ENCODE results near the gene CHAT. TPM values are rescaled to one million over a fixed set of nuclear protein-coding genes. Genes with fewer than 3 reads are reported as not detected.

The CHAT gene
- total RNA-seq, 1 donor from 2014 or later: not detected

- peaks cover 3% of the 10 kb centered on the region for H3K27me3 Mint-ChIP-seq (ENCODE audit: insufficient read depth, low read depth)
These were observed 82.5 kb downstream of the CHAT start for GRCh38 chr10:49696311-49696710.

DNA sequence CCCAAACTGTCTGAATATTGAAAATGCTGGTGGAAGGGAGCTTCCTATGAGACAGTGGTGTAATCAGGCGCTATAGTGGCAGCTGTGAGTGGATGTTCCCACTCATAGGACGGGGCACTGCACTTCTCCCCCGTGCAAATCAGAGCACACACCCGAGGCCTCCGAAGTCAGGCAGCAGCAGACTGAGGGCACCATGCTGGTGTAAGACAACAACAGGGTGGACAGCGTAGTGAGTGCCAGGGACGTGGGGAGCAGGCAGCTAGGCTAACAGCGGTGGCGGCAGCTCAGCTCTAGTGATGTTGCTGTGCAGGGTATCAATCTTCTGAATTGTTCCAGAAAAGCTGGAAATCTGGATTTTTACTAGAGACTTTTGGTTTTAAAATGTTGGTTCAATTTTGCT is 84.8 kb downstream of the CHAT start:
- H3K27me3 Mint-ChIP-seq (ENCODE audit: insufficient read depth, low read depth): peaks cover 9% of the 10 kb centered on the region
- H3K9me3 ChIP-seq (ENCODE audit: low read depth): no peaks in the 10 kb centered on the region
- H3K36me3 Mint-ChIP-seq: no peaks in the 10 kb centered on the region
- no peak overlapping the region for H3K27ac ChIP-seq
- no peaks in the 10 kb centered on the region for H3K79me2 ChIP-seq (ENCODE audit: low read depth)
- H2AFZ ChIP-seq (replicated peaks): no peak overlapping the region
- H3K4me1 ChIP-seq: no peaks in the 10 kb centered on the region
- H3K27me3 ChIP-seq: peaks cover 9% of the 10 kb centered on the region
- H4K20me1 ChIP-seq (ENCODE audit: low read depth): no peaks in the 10 kb centered on the region
- no peak overlapping the region for H3K4me3 Mint-ChIP-seq
- H3K4me1 Mint-ChIP-seq: peaks cover 2% of the 10 kb centered on the region
- H3K9ac ChIP-seq: no peak overlapping the region
- H3F3A ChIP-seq (ENCODE audit: low read depth): no peaks in the 10 kb centered on the region
- no peak overlapping the region for H3K4me2 ChIP-seq
- no peaks in the 10 kb centered on the region for H3K9me3 Mint-ChIP-seq
- no peak for DNase-seq (ENCODE audit: low spot score)
- H3K36me3 ChIP-seq: no peaks in the 10 kb centered on the region
- no peak overlapping the region for H3K4me3 ChIP-seq
- no peak overlapping the region for H3K27ac Mint-ChIP-seq
- TF ChIP-seq, protein P1, sequence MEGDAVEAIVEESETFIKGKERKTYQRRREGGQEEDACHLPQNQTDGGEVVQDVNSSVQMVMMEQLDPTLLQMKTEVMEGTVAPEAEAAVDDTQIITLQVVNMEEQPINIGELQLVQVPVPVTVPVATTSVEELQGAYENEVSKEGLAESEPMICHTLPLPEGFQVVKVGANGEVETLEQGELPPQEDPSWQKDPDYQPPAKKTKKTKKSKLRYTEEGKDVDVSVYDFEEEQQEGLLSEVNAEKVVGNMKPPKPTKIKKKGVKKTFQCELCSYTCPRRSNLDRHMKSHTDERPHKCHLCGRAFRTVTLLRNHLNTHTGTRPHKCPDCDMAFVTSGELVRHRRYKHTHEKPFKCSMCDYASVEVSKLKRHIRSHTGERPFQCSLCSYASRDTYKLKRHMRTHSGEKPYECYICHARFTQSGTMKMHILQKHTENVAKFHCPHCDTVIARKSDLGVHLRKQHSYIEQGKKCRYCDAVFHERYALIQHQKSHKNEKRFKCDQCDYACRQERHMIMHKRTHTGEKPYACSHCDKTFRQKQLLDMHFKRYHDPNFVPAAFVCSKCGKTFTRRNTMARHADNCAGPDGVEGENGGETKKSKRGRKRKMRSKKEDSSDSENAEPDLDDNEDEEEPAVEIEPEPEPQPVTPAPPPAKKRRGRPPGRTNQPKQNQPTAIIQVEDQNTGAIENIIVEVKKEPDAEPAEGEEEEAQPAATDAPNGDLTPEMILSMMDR (IDR thresholded peaks at IDR 0.05): no peak
- TF ChIP-seq EZH2 (IDR thresholded peaks at IDR 0.05) (no peak), EZH2phosphoT487 (IDR thresholded peaks at IDR 0.05) (no peak)

More at GRCh38 chr10:49696311-49696710, 82.5 kb downstream of the CHAT start:
- H3F3A ChIP-seq (ENCODE audit: low read depth): no peaks in the 10 kb centered on the region
- H3K4me1 ChIP-seq: no peaks in the 10 kb centered on the region
- Mint-ChIP-seq H3K36me3 (no peaks in the 10 kb centered on the region), H3K9me3 (no peaks in the 10 kb centered on the region), H3K4me1 (no peaks in the 10 kb centered on the region), H3K4me3 (no peak overlapping the region), H3K27ac (no peak overlapping the region)
- no peak overlapping the region for H2AFZ ChIP-seq (replicated peaks)
- no peak for TF ChIP-seq EZH2 (IDR thresholded peaks at IDR 0.05)
- no peak for TF ChIP-seq EZH2phosphoT487 (IDR thresholded peaks at IDR 0.05)
- TF ChIP-seq, protein P1 (IDR thresholded peaks at IDR 0.05): no peak
- H3K4me3 ChIP-seq: no peak overlapping the region
- no peak overlapping the region for H3K27ac ChIP-seq
- no peak overlapping the region for H3K9ac ChIP-seq
- H3K36me3 ChIP-seq: no peaks in the 10 kb centered on the region
- H3K4me2 ChIP-seq: no peak overlapping the region
- H4K20me1 ChIP-seq (ENCODE audit: low read depth): no peaks in the 10 kb centered on the region
- no peaks in the 10 kb centered on the region for H3K9me3 ChIP-seq (ENCODE audit: low read depth)
- H3K27me3 ChIP-seq: peaks cover 31% of the 10 kb centered on the region
- no peaks in the 10 kb centered on the region for H3K79me2 ChIP-seq (ENCODE audit: low read depth)
- DNase-seq (ENCODE audit: low spot score): no peak

GRCh38 chr10:49700211-49700610 is 86.4 kb downstream of the CHAT start:
- Mint-ChIP-seq H3K4me1 (peaks cover 2% of the 10 kb centered on the region), H3K27me3 (ENCODE audit: insufficient read depth, low read depth) (peaks cover 9% of the 10 kb centered on the region), H3K27ac (no peak overlapping the region), H3K36me3 (no peaks in the 10 kb centered on the region), H3K4me3 (no peak overlapping the region), H3K9me3 (peaks cover 5% of the 10 kb centered on the region)
- no peaks in the 10 kb centered on the region for H3K79me2 ChIP-seq (ENCODE audit: low read depth)
- H3K9me3 ChIP-seq (ENCODE audit: low read depth): peaks cover under 1% of the 10 kb centered on the region
- H3F3A ChIP-seq (ENCODE audit: low read depth): no peaks in the 10 kb centered on the region
- no peak overlapping the region for H3K27ac ChIP-seq
- no peak overlapping the region for H3K9ac ChIP-seq
- H3K4me1 ChIP-seq: no peaks in the 10 kb centered on the region
- H3K4me3 ChIP-seq: no peak overlapping the region
- no peak for TF ChIP-seq EZH2 (IDR thresholded peaks at IDR 0.05)
- TF ChIP-seq, protein P1 (IDR thresholded peaks at IDR 0.05): no peak
- no peak for TF ChIP-seq EZH2phosphoT487 (IDR thresholded peaks at IDR 0.05)
- H2AFZ ChIP-seq (replicated peaks): no peak overlapping the region
- H3K4me2 ChIP-seq: no peak overlapping the region
- H4K20me1 ChIP-seq (ENCODE audit: low read depth): no peaks in the 10 kb centered on the region
- no peaks in the 10 kb centered on the region for H3K36me3 ChIP-seq
- H3K27me3 ChIP-seq: no peaks in the 10 kb centered on the region
- no peak for DNase-seq (ENCODE audit: low spot score)
